ENCODE data around the gene SNAPC5.

Gene SNAPC5

DNA sequence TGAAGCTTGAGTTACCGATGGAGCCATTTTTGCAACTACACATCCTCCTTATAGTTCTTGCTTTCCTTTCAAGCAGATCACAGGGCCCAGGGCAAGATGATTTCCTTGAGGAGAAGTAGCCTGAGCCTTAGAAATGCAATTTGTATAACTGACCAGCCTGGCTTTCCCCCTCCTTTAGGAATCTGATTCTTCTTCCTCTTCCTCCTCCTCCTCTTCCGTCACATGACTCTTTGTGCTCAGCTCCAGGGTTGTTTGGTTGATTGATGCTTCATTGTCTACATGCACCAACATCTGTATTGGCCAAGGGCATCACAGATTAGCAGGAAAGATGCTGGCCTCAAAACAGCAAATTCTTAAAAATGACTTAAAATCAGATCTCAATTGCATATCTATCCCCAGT, 3.3 kb downstream of the SNAPC5 start:
- DNase-seq (ENCODE audit: extremely low spot score) = no peak
- POLR2A ChIA-PET = interaction anchor here (1.6 kb wide), 1 partner anchor 11 kb away, joined by 4 read pairs; the partner anchor contains the start of genes RPL4 and ZWILCH
- CTCF ChIA-PET = interaction anchor here (0.8 kb wide), 2 partner anchors 9 to 89 kb away, joined by 3 read pairs; no protein-coding TSS in a partner anchor
- TF ChIP-seq, protein P1, sequence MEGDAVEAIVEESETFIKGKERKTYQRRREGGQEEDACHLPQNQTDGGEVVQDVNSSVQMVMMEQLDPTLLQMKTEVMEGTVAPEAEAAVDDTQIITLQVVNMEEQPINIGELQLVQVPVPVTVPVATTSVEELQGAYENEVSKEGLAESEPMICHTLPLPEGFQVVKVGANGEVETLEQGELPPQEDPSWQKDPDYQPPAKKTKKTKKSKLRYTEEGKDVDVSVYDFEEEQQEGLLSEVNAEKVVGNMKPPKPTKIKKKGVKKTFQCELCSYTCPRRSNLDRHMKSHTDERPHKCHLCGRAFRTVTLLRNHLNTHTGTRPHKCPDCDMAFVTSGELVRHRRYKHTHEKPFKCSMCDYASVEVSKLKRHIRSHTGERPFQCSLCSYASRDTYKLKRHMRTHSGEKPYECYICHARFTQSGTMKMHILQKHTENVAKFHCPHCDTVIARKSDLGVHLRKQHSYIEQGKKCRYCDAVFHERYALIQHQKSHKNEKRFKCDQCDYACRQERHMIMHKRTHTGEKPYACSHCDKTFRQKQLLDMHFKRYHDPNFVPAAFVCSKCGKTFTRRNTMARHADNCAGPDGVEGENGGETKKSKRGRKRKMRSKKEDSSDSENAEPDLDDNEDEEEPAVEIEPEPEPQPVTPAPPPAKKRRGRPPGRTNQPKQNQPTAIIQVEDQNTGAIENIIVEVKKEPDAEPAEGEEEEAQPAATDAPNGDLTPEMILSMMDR (IDR thresholded peaks at IDR 0.05; ENCODE audit: control extremely low read depth, extremely low read depth, low read depth, missing control alignments) = no peak

DNA sequence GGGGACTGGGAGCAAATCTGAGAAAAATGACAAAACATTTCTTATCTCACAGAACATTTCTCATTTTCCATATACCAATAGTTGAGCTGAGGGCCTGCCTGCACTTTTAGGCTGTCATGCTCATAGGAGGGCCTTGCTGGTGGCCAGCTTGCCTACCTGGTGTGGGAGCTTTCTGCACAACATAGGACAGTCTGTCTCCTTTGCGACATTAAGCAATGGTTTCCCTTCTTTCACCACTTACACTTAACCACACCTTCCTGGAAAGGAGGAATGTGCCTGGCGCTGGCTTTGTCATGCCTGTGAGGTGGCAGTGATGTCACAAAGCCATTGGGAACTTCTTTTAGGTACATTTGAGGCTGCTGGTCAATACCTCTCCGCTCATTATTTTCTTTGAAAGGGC, 5.7 kb downstream of the SNAPC5 start:
- CTCF ChIA-PET = interaction anchor here (0.8 to 1.3 kb wide), 3 partner anchors 9 to 20 kb away, joined by 3 to 4 read pairs (median 3); no protein-coding TSS in a partner anchor
- TF ChIP-seq, protein P1 (IDR thresholded peaks at IDR 0.05; ENCODE audit: control extremely low read depth, extremely low read depth, low read depth, missing control alignments) = no peak
- no peak for DNase-seq (ENCODE audit: extremely low spot score)
- POLR2A ChIA-PET = interaction anchor here (1.6 kb wide), 1 partner anchor 19 kb away, joined by 6 read pairs; no protein-coding TSS in a partner anchor

DNA sequence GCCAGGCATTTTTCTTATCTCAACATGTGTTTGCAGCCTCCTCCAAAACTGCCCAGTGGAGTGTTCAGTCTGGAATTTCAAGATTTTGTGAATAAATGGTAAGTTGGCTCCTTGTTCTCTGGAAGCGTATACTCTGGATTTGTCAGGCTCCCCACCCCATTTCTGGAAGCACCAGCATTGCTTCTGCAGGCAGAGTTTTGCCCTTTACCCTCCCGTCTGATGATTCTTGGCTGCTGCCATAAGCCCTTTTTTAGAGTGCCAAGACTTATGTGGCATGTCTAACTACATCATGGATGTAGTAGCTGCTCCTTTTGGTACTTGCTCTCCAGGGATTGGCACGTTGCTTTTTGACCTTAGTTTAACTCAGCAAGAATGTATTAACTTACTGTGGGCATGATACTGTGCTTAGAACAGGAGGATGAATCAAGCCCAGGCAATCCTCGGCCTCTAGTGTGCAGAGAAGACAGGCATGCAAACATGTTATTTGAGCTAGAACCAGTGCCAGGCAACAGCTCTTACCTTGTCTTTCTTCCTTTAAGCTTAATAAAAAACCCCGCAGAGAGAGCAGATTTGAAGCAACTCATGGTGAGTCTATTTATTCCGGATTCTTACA, 8.3 kb downstream of the SNAPC5 start:
- TF ChIP-seq, protein P1 (IDR thresholded peaks at IDR 0.05; ENCODE audit: control extremely low read depth, extremely low read depth, low read depth, missing control alignments) = no peak
- CTCF ChIA-PET = interaction anchor here (0.6 to 1.5 kb wide), 4 partner anchors 8 to 18 kb away, joined by 3 to 4 read pairs (median 3); partner anchors contain the start of gene SNAPC5
- DNase-seq (ENCODE audit: extremely low spot score) = peak; percentile 2
- POLR2A ChIA-PET = no interaction called here

DNA sequence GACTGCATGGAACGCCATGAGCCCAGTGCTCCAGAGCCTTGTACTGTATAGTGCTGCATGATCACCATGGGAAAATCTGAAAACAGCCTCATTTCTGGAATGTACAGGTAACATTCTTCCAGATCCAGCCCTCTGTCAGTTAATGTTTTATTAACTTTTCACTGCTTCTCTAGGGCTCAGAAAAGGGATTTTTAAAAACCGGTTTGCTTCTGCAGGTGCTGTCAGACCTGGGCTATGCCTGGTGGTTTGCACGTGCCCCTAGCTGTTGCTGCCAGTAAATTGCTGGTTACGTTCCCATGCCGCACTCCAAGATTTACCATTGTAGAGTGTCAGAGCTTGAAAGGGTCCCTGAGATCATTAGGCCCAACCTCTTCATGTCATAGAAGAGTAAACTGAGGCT, 9.0 kb downstream of the SNAPC5 start:
- peak; percentile 4 for DNase-seq (ENCODE audit: extremely low spot score)
- ChIA-PET CTCF (interaction anchor here (1.5 kb wide), 1 partner anchor 10 kb away, joined by 4 read pairs; the partner anchor contains the start of gene SNAPC5), POLR2A (no interaction called here)
- TF ChIP-seq, protein P1 (IDR thresholded peaks at IDR 0.05; ENCODE audit: control extremely low read depth, extremely low read depth, low read depth, missing control alignments) = no peak

DNA sequence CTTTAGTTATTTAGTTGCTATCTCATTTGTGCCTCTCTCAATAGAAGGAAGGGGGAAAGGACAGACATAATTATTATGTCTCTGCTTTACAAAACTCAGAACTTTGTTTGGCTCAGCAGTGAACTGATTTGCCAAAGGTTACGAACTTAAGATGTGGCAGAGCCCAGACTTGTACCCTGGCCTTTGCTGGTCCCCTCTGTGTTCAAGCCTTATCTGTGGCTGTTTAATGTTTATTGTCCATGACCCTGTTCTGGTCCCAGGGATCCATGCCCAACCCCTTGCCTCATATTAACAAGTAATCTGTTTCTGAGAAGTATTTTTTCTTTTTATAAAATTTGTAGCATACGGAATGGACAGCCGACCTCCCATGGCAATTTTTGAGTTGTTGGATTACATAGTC, 10.7 kb downstream of the SNAPC5 start:
- CTCF ChIA-PET = no interaction called here

DNA sequence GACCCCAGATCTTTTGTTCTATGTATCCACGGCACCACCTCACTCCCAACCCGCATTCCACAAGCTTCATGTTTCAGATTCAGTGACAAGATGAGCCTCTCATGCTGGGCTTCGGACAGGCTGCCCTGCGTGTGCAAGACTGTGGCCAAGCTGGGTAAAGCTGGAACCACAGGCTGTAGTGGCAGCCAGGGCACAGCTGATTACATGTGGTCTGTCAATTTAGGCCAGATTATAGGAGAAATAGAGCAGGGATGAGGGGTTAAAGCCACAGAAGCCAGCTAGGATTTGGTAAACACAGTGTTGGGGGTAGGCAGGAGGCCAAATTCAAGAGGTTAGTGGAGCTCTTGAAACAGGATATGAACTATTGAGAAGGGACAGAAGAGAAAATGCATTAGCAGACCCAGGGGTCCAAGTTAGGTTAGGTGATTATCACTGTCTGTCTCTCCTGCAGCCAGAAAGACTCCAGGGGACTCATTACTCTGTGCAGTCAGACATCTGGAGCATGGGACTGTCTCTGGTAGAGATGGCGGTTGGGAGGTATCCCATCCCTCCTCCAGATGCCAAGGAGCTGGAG, 12.9 kb downstream of the SNAPC5 start:
- ChIA-PET POLR2A (interaction anchor here (1.0 to 1.6 kb wide), 2 partner anchors 10 to 13 kb away, joined by 3 to 8 read pairs; partner anchors contain the start of gene SNAPC5), CTCF (interaction anchor here (1.3 to 2.2 kb wide), 3 partner anchors 9 to 14 kb away, joined by 4 to 8 read pairs (median 7); partner anchors contain the start of gene SNAPC5)
- peak; percentile 2 for DNase-seq (ENCODE audit: extremely low spot score)
- TF ChIP-seq, protein P1 (IDR thresholded peaks at IDR 0.05; ENCODE audit: control extremely low read depth, extremely low read depth, low read depth, missing control alignments) = no peak

More for the DNA sequence above, 10.7 kb downstream of the SNAPC5 start:
- DNase-seq (ENCODE audit: extremely low spot score) = no peak
- POLR2A ChIA-PET = no interaction called here
- TF ChIP-seq, protein P1 (IDR thresholded peaks at IDR 0.05; ENCODE audit: control extremely low read depth, extremely low read depth, low read depth, missing control alignments) = no peak

Data from GM10248 (cell line).